SK-N-SH (cell line): Measurements from ENCODE around the gene VNN1. TPM values are rescaled to one million over a fixed set of nuclear protein-coding genes. Genes with fewer than 3 reads are reported as not detected.

ENCODE experiments used
- CTCF ChIA-PET: fragments of 300-600, 350-600 bp; formaldehyde crosslinking; extraction: SDS; loops from one replicate; lab custom pipeline; 2021; lab: Yijun Ruan, JAX
- POLR2A ChIA-PET: fragments of 350-600 bp; sonication (Branson Sonifier 250); formaldehyde crosslinking; extraction: SDS; loops from one replicate; lab custom pipeline; 2020; ENCODE audit warnings: antibody characterized with exemption, inconsistent platforms; lab: Yijun Ruan, JAX
- DNase-seq: peaks from one replicate; pipeline ENCODE4 v3.0.0; 2012
- H2AFZ ChIP-seq: fragments of 200-600 bp; sonication (generic); 2 replicates; pipeline ENCODE4 v1.8.1; 2016; ENCODE audit warnings: antibody characterized with exemption, mild to moderate bottlenecking, low read depth
- H3F3A ChIP-seq: fragments of 200-600 bp; sonication (generic); replicated peaks from 2 replicates; pipeline ENCODE3; 2016; ENCODE audit warnings: antibody characterized with exemption, mild to moderate bottlenecking; ENCODE audit not compliant: insufficient read depth
- H3K27ac ChIP-seq, 2 experiments: fragments of 200-500 bp in 1 of 2; fragments of 200-600 bp in 1 of 2; sonication (Bioruptor generic) in 1 of 2; sonication (generic), shearing (Covaris generic) in 1 of 2; 2 replicates each; pipeline versions ENCODE4 v1.5.1 to v1.6.1; 2014 to 2016; ENCODE audit warnings: low read depth in 2 of 2, inconsistent platforms in 1 of 2, low read length in 1 of 2, mild to moderate bottlenecking in 1 of 2, mixed read lengths in 1 of 2
- H3K27me3 ChIP-seq: fragments of 200-600 bp; sonication (generic), shearing (Covaris generic); 2 replicates; pipeline ENCODE4 v1.6.1; 2016; ENCODE audit warnings: mixed run types; ENCODE audit not compliant: insufficient read depth
- H3K36me3 ChIP-seq, 2 experiments: fragments of 200-500 bp in 1 of 2; fragments of 200-600 bp in 1 of 2; sonication (Bioruptor generic) in 1 of 2; sonication (generic) in 1 of 2; replicated peaks in 1 of 2; 2 replicates each; pipeline versions ENCODE3 to v1.5.1; 2014 to 2016; ENCODE audit warnings: low read length in 1 of 2, mild to moderate bottlenecking in 1 of 2; ENCODE audit not compliant: insufficient read depth in 2 of 2, control insufficient read depth in 1 of 2
- H3K4me1 ChIP-seq, 2 experiments: fragments of 200-500 bp in 1 of 2; fragments of 200-600 bp in 1 of 2; sonication (Bioruptor generic) in 1 of 2; sonication (generic), shearing (Covaris generic) in 1 of 2; 2 replicates each; pipeline versions ENCODE4 v1.5.1 to v1.6.1; 2014 to 2016; ENCODE audit warnings: low read depth in 1 of 2, low read length in 1 of 2, mixed run types in 1 of 2; ENCODE audit not compliant: insufficient read depth in 2 of 2, control insufficient read depth in 1 of 2
- H3K4me2 ChIP-seq: fragments of 200-600 bp; sonication (generic), shearing (Covaris generic); 2 replicates; pipeline ENCODE4 v1.6.1; 2017; ENCODE audit warnings: mixed run types
- H3K4me3 ChIP-seq, 2 experiments: fragments of 200-500 bp in 1 of 2; fragments of 200-600 bp in 1 of 2; sonication (Bioruptor generic) in 1 of 2; sonication (generic), shearing (Covaris generic) in 1 of 2; 2 replicates each; pipeline versions ENCODE4 v1.5.1 to v1.8.1; 2014 to 2016; ENCODE audit warnings: low read depth in 2 of 2, inconsistent platforms in 1 of 2, low read length in 1 of 2, mild to moderate bottlenecking in 1 of 2, mixed read lengths in 1 of 2, moderate library complexity in 1 of 2
- H3K79me2 ChIP-seq: fragments of 200-600 bp; sonication (generic); 2 replicates; pipeline ENCODE4 v1.8.1; 2017; ENCODE audit warnings: mild to moderate bottlenecking; ENCODE audit not compliant: insufficient read depth
- H3K9ac ChIP-seq: fragments of 200-600 bp; sonication (generic); 2 replicates; pipeline ENCODE4 v1.6.1; 2017; ENCODE audit warnings: mixed run types
- H3K9me2 ChIP-seq: fragments of 200-600 bp; sonication (generic); 2 replicates; pipeline ENCODE4 v1.6.1; 2017; ENCODE audit warnings: mixed run types
- H3K9me3 ChIP-seq: fragments of 200-600 bp; sonication (generic); 2 replicates; pipeline ENCODE4 v1.6.1; 2017; ENCODE audit warnings: mixed run types, mild to moderate bottlenecking, moderate library complexity
- H4K20me1 ChIP-seq: fragments of 200-600 bp; sonication (generic); 2 replicates; pipeline ENCODE4 v1.6.1; 2017; ENCODE audit warnings: mild to moderate bottlenecking, mixed run types; ENCODE audit not compliant: insufficient read depth
- ELF1 ChIP-seq: IDR thresholded peaks from 2 replicates; pipeline ENCODE4 v1.4.0; 2012
- EZH2phosphoT487 ChIP-seq: fragments of 200-600 bp; sonication (generic); IDR thresholded peaks from 2 replicates; pipeline ENCODE4 v1.6.1; 2017; ENCODE audit warnings: low read depth, mixed run types, mild to moderate bottlenecking, antibody characterized with exemption, moderate library complexity, borderline replicate concordance
- GATA2 ChIP-seq: sonication (generic); formaldehyde crosslinking; IDR thresholded peaks from 2 replicates; pipeline ENCODE4 v1.5.0; 2020; ENCODE audit warnings: mild to moderate bottlenecking, missing genetic modification reagents
- JUND ChIP-seq: IDR thresholded peaks from 2 replicates; pipeline ENCODE4 v1.4.0; 2012
- MEF2A ChIP-seq: IDR thresholded peaks from 2 replicates; pipeline ENCODE4 v1.4.0; 2012; ENCODE audit warnings: low read depth, borderline replicate concordance
- NFIC ChIP-seq: IDR thresholded peaks from 2 replicates; pipeline ENCODE4 v1.4.0; 2012; ENCODE audit warnings: borderline replicate concordance
- POLR2AphosphoS5 ChIP-seq: IDR thresholded peaks from 2 replicates; pipeline ENCODE4 v1.6.1; 2012; ENCODE audit warnings: low read depth, low read length
- RCOR1 ChIP-seq: fragments of 150-350 bp; IDR thresholded peaks from 2 replicates; pipeline ENCODE4 v1.6.1; 2017; ENCODE audit warnings: antibody characterized with exemption, low read length
- YY1 ChIP-seq: IDR thresholded peaks from 2 replicates; pipeline ENCODE4 v1.4.0; 2012; ENCODE audit warnings: low read depth, mild to moderate bottlenecking
- WGBS: methylation state at CpG from one replicate; pipeline ENCODE4 v1.1.6; 2017; ENCODE audit warnings: low lambda C conversion rate; 5-methylcytosine and 5-hydroxymethylcytosine counted together
- polyA plus RNA-seq, 3 experiments: library from polyadenylated mRNA; depleted of rRNA; stranded (reverse); fragments of >200 nt; gene quantifications; 2 replicates each; pipeline ENCODE4 v1.2.3, GENCODE V29; 2012
- TF ChIP-seq, protein P1 (sequence below): IDR thresholded peaks from 2 replicates; pipeline ENCODE4 v1.4.0; 2012; ENCODE audit warnings: low read depth
- TF ChIP-seq, protein P2 (sequence below): IDR thresholded peaks from 2 replicates; pipeline ENCODE4; 2012

The VNN1 gene
- polyA plus RNA-seq, 1 of the 3 experiments (the other 2 are of a cell fraction), result not detected

DNA sequence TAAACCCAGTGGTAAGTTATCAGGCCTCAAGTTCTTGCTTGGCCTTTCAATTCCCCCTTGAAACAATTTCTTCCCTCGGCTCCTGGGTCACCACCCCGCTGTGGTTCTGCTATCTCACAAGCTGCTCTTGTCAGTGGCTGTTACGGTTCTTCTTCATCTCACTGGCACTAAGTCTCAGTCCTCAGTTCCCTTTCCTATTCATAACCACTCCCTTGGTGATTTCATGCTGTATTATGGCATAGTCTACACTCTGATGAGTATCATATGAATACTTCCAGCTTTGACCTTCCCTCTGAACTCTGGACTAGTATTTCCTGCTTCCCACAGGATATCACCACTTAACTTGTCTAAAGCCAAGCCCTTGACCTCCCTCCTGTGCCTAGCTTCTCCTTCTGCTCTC is 62.8 kb downstream of the VNN1 start:
- Histone ChIP-seq H3K9ac (no peak overlapping the region), H3K27me3 (no peaks in the 10 kb centered on the region; the same call in 1 of the 2 replicates), H3K36me3 (no peaks in the 10 kb centered on the region), H3K27ac (no peak overlapping the region), H3K4me3 (no peak overlapping the region), H3K79me2 (no peaks in the 10 kb centered on the region), H3F3A (no peaks in the 10 kb centered on the region), H2AFZ (no peak overlapping the region), H3K9me2 (no peaks in the 10 kb centered on the region), H3K4me1 (no peaks in the 10 kb centered on the region), H3K4me2 (no peak overlapping the region), H3K9me3 (no peaks in the 10 kb centered on the region), H4K20me1 (no peaks in the 10 kb centered on the region)
- DNase-seq, result no peak
- ChIA-PET CTCF (no interaction called here), POLR2A (no interaction called here)
- TF ChIP-seq MEF2A, result no peak
- 5% methylated on average over 3 of the region's 3 CpGs for WGBS

DNA sequence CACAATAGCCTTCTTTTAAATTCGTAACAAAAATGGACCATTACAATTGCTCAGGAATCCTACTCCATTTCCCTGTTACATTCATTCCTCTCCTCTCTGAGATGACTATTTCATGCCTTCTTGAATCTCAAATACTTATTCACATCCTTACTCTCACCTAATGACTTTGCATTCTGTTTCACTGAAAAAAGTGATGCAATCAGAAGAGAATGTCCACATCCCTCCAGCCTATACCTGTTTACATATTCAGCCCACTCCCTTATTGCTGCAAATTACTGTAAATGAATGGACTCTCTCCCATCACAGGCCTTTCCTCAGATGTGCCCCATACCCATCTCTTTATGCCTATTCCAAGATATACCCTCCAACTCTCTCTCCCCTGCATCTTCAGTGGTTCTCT is 63.4 kb downstream of the VNN1 start:
- H3F3A ChIP-seq, result no peaks in the 10 kb centered on the region
- WGBS, result 2% methylated on average over 1 of the region's 1 CpG
- TF ChIP-seq GATA2 (CRISPR knock-in tag), result no peak
- no peak for TF ChIP-seq NFIC
- TF ChIP-seq POLR2AphosphoS5, result no peak
- H3K79me2 ChIP-seq, result no peaks in the 10 kb centered on the region
- H3K4me3 ChIP-seq, result no peak overlapping the region
- ChIA-PET CTCF (no interaction called here), POLR2A (no interaction called here)
- H3K36me3 ChIP-seq, result no peaks in the 10 kb centered on the region
- H3K4me1 ChIP-seq, result no peaks in the 10 kb centered on the region
- H3K9me2 ChIP-seq, result no peaks in the 10 kb centered on the region
- DNase-seq, result no peak
- H3K9ac ChIP-seq, result no peak overlapping the region
- no peak overlapping the region for H2AFZ ChIP-seq
- H3K9me3 ChIP-seq, result no peaks in the 10 kb centered on the region
- H3K27ac ChIP-seq, result no peak overlapping the region
- peaks cover 2% of the 10 kb centered on the region; the same call in 1 of the 2 replicates for H3K27me3 ChIP-seq
- H3K4me2 ChIP-seq, result no peak overlapping the region
- H4K20me1 ChIP-seq, result no peaks in the 10 kb centered on the region

DNA sequence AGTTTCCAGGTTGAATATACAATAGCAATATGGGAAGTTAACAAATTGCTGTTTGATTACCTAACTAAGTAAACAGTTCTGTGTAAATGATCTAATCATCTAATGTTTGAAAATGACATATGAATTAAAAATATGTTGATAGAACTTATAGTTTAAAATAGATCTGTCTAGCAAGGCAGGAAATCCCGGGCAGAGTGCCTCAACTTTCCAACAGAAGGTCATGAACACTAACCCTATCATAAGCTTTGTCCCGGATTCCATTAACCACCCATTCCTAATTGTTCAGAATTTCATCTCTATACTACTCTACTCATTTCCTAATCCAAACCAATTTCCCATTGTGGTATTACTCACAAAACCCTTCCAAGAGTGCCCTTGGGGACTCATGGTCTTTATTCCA is 65.0 kb downstream of the VNN1 start:
- ChIA-PET CTCF (no interaction called here), POLR2A (no interaction called here)
- H3F3A ChIP-seq, result no peaks in the 10 kb centered on the region
- H3K4me3 ChIP-seq, result no peak overlapping the region
- H3K4me1 ChIP-seq, result no peaks in the 10 kb centered on the region
- no peak overlapping the region for H2AFZ ChIP-seq
- H3K36me3 ChIP-seq, result no peaks in the 10 kb centered on the region
- H3K79me2 ChIP-seq, result no peaks in the 10 kb centered on the region
- no peak overlapping the region for H3K4me2 ChIP-seq
- TF ChIP-seq EZH2phosphoT487 (no peak), JUND (no peak), RCOR1 (no peak), YY1 (no peak), GATA2 (CRISPR knock-in tag) (no peak), ELF1 (no peak)
- TF ChIP-seq, protein P1, sequence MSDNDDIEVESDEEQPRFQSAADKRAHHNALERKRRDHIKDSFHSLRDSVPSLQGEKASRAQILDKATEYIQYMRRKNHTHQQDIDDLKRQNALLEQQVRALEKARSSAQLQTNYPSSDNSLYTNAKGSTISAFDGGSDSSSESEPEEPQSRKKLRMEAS, result no peak
- TF ChIP-seq, protein P2, sequence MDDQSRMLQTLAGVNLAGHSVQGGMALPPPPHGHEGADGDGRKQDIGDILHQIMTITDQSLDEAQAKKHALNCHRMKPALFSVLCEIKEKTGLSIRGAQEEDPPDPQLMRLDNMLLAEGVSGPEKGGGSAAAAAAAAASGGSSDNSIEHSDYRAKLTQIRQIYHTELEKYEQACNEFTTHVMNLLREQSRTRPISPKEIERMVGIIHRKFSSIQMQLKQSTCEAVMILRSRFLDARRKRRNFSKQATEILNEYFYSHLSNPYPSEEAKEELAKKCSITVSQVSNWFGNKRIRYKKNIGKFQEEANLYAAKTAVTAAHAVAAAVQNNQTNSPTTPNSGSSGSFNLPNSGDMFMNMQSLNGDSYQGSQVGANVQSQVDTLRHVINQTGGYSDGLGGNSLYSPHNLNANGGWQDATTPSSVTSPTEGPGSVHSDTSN, result no peak
- 6% methylated on average over 2 of the region's 2 CpGs for WGBS
- no peaks in the 10 kb centered on the region for H4K20me1 ChIP-seq
- no peaks in the 10 kb centered on the region for H3K9me3 ChIP-seq
- H3K9me2 ChIP-seq, result no peaks in the 10 kb centered on the region
- no peak overlapping the region for H3K27ac ChIP-seq
- no peak overlapping the region for H3K9ac ChIP-seq
- no peak for DNase-seq
- H3K27me3 ChIP-seq, result 0 out of 2 replicates have a peak, but pooled peaks cover 6% of the 10 kb centered on the region
